PFSK-1 (cell line): ENCODE data around the gene CCDC88C.

ENCODE experiments used
- FOXP2 ChIP-seq: optimal IDR thresholded peaks from 2 replicates; pipeline ENCODE3; 2011; ENCODE audit warnings: borderline replicate concordance, control low read depth, inconsistent platforms; ENCODE audit not compliant: insufficient read depth; ENCODE audit errors: extremely low read length, extremely low read depth
- POLR2AphosphoS5 ChIP-seq: IDR thresholded peaks from 2 replicates; pipeline ENCODE4 v1.6.1; 2012; ENCODE audit warnings: low read depth, mild to moderate bottlenecking, control low read depth, low read length, moderate library complexity
- REST ChIP-seq, 2 experiments: IDR thresholded peaks; 2 replicates each; pipeline versions ENCODE4 v1.6.1 to v1.8.0; 2011 to 2012; ENCODE audit warnings: low read depth in 2 of 2, low read length in 2 of 2, control low read depth in 1 of 2, inconsistent platforms in 1 of 2, mild to moderate bottlenecking in 1 of 2, moderate library complexity in 1 of 2; ENCODE audit not compliant: insufficient read depth in 1 of 2
- SIN3A ChIP-seq: IDR thresholded peaks from 2 replicates; pipeline ENCODE4 v1.6.1; 2012; ENCODE audit warnings: mild to moderate bottlenecking, low read length, moderate library complexity, borderline replicate concordance; ENCODE audit not compliant: insufficient read depth
- TAF1 ChIP-seq: IDR thresholded peaks from 2 replicates; pipeline ENCODE4 v1.6.1; 2012; ENCODE audit warnings: low read length, control low read depth, borderline replicate concordance; ENCODE audit not compliant: insufficient read depth

Gene CCDC88C

DNA sequence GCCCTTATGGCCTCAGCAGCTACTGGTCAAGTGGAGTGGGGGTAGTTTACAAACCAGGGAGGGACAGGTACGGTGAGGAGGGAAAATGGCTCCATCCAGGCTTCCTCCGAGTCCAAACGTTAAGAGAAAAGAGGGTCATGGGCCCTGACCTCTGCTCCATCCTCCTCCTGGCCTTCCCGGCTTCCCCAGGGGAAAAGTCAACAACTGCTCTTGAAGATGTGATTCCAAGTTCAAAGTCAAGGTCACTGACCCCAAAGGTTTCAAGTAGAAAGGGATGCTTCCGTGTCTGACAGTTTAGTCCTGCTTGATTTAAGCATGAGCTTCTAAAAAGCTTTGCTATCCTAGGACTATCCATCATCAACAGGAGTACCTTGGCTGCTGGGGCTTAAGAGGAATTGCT, 28.5 kb downstream of the CCDC88C start:
- no peak for TF ChIP-seq POLR2AphosphoS5
- TF ChIP-seq FOXP2, result no peak
- no peak for TF ChIP-seq TAF1
- no peak for TF ChIP-seq REST (IDR thresholded peaks at IDR 0.05; ENCODE audit: insufficient read depth in 1 of 2, low read depth in 2 of 2, low read length in 2 of 2)
- TF ChIP-seq SIN3A, result no peak

DNA sequence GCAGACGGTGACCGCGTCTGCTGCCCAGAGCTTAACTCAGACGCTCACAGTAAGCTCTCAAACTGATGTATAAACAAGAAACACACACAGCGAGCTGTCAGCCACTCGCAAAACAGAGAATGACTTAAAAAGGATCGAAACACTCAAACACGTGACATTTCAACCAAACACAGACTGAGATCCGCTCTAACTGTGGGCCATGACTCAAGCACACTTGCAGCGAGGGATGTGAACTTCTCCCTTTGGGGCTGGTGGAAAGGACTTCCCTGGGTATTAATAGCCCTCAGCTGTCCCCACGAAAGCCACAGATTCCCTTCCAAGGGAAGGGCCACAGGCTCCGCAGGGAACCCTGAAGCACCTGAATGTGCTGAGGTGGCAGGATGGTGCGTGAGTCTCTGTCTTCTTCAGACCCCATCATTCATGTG, 29.1 kb downstream of the CCDC88C start:
- TF ChIP-seq TAF1, result no peak
- TF ChIP-seq POLR2AphosphoS5, result no peak
- TF ChIP-seq FOXP2, result no peak
- TF ChIP-seq REST (IDR thresholded peaks at IDR 0.05; ENCODE audit: insufficient read depth in 1 of 2, low read depth in 2 of 2, low read length in 2 of 2), result no peak
- no peak for TF ChIP-seq SIN3A

GRCh38 chr14:91387951-91388381, 29.7 kb downstream of the CCDC88C start:
- TF ChIP-seq REST (IDR thresholded peaks at IDR 0.05; ENCODE audit: insufficient read depth in 1 of 2, low read depth in 2 of 2, low read length in 2 of 2), result no peak
- TF ChIP-seq SIN3A, result no peak
- no peak for TF ChIP-seq FOXP2
- TF ChIP-seq POLR2AphosphoS5, result no peak
- TF ChIP-seq TAF1, result no peak

DNA sequence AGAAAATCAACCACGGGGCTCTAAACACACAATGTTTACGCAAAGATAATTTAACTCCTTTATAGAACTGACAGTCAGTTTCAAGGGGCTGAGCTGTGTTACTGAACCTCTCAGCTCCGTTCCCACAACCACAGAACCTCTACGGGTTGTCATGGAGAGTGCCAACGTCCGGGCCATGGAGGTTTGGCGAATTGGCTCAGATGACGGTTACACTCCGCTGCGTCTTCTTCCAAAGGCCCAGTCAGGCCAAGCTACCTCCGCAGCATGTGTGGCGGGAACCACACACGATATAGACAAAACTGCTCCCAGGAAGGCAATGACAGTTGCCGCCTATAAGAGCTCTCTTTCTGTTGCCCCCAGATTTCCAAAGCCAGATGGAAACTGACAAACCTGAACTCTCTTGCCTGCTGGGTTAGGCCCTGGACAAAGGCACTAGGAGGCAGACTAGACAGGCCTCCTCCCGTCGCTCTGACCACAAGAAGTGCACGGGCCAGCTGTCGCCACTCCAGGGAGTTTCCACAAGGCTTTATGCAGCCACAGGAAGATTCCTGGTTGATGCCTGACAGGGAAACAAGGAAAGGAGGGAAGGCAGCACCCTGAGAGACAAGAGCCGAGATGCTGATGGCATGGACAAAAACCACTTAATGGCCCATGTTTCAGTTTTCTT, 30.3 kb downstream of the CCDC88C start:
- TF ChIP-seq POLR2AphosphoS5, result no peak
- TF ChIP-seq SIN3A, result no peak
- TF ChIP-seq TAF1, result no peak
- TF ChIP-seq REST (IDR thresholded peaks at IDR 0.05; ENCODE audit: insufficient read depth in 1 of 2, low read depth in 2 of 2, low read length in 2 of 2), result no peak
- TF ChIP-seq FOXP2, result no peak

DNA sequence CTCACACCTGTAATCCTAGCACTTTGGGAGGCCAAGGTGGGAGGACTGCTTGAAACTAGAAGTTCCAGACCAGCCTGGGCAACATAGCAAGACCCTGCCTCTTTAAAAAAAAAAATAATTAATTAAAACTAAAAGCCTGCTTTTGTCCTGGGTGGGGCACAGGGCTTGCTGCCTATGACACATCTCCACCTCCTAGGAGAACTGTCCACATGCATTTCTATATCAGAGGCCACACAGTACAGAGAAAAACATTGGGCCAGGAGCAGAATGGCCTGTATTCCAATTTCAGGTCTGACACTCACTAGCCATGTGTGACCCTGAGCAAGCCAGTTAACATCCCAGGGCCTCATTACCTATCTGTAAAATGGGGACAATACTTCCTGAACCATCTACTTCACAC, 31.9 kb downstream of the CCDC88C start:
- TF ChIP-seq SIN3A (no peak), POLR2AphosphoS5 (no peak), TAF1 (no peak), FOXP2 (no peak), REST (IDR thresholded peaks at IDR 0.05; ENCODE audit: insufficient read depth in 1 of 2, low read depth in 2 of 2, low read length in 2 of 2) (no peak)
